Activated naive CD8-positive, alpha-beta T cell treated with anti-CD3 and anti-CD28 coated beads, Interleukin-2, amount 10 ng/mL, durations not matched to agents 7 days and 5 days (primary cell): ENCODE results near the gene ADRA2A. TPM values are rescaled to one million over a fixed set of nuclear protein-coding genes. Genes with fewer than 3 reads are reported as not detected.

Experiments
- ATAC-seq: fragments of 150-1000 bp; cut with Tn5 transposase; one replicate; pipeline ENCODE4 v1.10.0; 2021; ENCODE audit warnings: low read depth, moderate library complexity
- POLR2A ChIA-PET: fragments of 350-600 bp; sonication (Branson Sonifier 250); formaldehyde crosslinking; loops from one replicate; lab custom pipeline; 2021; ENCODE audit warnings: antibody characterized with exemption; lab: Charles Lee
- DNase-seq: peaks from one replicate; pipeline ENCODE4 v3.0.0; 2021
- H3K27ac Mint-ChIP-seq: one replicate; pipeline ENCODE4 v1.8.0; 2022; ENCODE audit warnings: mild to moderate bottlenecking, mixed read lengths
- H3K27me3 Mint-ChIP-seq: one replicate; pipeline ENCODE4 v1.8.0; 2022; ENCODE audit warnings: mild to moderate bottlenecking, moderate library complexity, mixed read lengths
- H3K36me3 Mint-ChIP-seq: one replicate; pipeline ENCODE4 v1.8.0; 2021; ENCODE audit warnings: mild to moderate bottlenecking, mixed read lengths
- H3K4me1 Mint-ChIP-seq: one replicate; pipeline ENCODE4 v1.8.0; 2021; ENCODE audit warnings: mixed read lengths
- H3K4me3 Mint-ChIP-seq: one replicate; pipeline ENCODE4 v1.8.0; 2022; ENCODE audit warnings: mild to moderate bottlenecking, moderate library complexity, mixed read lengths
- H3K9me3 Mint-ChIP-seq: one replicate; pipeline ENCODE4 v1.8.0; 2021; ENCODE audit warnings: mixed read lengths
- total RNA-seq, 2 experiments: library from RNA; stranded (reverse); gene quantifications; one replicate each; pipeline ENCODE4 v1.2.3, GENCODE V29; 2021

ADRA2A gene
- total RNA-seq, 2 experiments from 2014 or later, result not detected

DNA sequence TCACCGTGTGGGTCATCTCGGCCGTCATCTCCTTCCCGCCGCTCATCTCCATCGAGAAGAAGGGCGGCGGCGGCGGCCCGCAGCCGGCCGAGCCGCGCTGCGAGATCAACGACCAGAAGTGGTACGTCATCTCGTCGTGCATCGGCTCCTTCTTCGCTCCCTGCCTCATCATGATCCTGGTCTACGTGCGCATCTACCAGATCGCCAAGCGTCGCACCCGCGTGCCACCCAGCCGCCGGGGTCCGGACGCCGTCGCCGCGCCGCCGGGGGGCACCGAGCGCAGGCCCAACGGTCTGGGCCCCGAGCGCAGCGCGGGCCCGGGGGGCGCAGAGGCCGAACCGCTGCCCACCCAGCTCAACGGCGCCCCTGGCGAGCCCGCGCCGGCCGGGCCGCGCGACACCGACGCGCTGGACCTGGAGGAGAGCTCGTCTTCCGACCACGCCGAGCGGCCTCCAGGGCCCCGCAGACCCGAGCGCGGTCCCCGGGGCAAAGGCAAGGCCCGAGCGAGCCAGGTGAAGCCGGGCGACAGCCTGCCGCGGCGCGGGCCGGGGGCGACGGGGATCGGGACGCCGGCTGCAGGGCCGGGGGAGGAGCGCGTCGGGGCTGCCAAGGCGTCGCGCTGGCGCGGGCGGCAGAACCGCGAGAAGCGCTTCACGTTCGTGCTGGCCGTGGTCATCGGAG lies 1.8 kb downstream of the ADRA2A start:
- no peaks in the 10 kb centered on the region for H3K9me3 Mint-ChIP-seq
- no peak overlapping the region for H3K27ac Mint-ChIP-seq
- no peak for DNase-seq
- peaks cover 53% of the 10 kb centered on the region for H3K27me3 Mint-ChIP-seq
- H3K4me3 Mint-ChIP-seq, result no peak overlapping the region
- H3K4me1 Mint-ChIP-seq, result peaks cover 3% of the 10 kb centered on the region
- H3K36me3 Mint-ChIP-seq, result peaks cover 3% of the 10 kb centered on the region
- POLR2A ChIA-PET, result no interaction called here
- ATAC-seq, result no peak

DNA sequence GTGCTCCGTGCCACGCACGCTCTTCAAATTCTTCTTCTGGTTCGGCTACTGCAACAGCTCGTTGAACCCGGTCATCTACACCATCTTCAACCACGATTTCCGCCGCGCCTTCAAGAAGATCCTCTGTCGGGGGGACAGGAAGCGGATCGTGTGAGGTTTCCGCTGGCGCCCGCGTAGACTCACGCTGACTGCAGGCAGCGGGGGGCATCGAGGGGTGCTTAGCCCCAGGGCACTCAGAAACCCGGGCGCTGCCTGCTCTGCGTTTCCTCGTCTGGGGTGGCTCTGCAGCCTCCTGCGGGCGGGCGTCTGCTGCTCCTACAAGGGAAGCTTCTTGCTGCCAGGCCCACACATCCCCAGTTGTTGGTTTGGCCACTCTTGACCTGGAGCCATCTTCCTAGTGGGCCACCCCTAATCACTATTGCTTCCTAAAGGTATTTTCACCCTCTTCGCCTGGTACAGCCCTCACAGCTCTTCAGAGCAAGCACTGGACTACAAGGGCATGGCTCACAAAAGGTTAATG lies 2.5 kb downstream of the ADRA2A start:
- no peak for ATAC-seq
- H3K4me1 Mint-ChIP-seq, result peaks cover 3% of the 10 kb centered on the region
- H3K27me3 Mint-ChIP-seq, result peaks cover 51% of the 10 kb centered on the region
- H3K27ac Mint-ChIP-seq, result no peak overlapping the region
- DNase-seq, result no peak
- no peaks in the 10 kb centered on the region for H3K9me3 Mint-ChIP-seq
- peaks cover 3% of the 10 kb centered on the region for H3K36me3 Mint-ChIP-seq
- POLR2A ChIA-PET, result no interaction called here
- peak overlapping the region; percentile 50 for H3K4me3 Mint-ChIP-seq

DNA sequence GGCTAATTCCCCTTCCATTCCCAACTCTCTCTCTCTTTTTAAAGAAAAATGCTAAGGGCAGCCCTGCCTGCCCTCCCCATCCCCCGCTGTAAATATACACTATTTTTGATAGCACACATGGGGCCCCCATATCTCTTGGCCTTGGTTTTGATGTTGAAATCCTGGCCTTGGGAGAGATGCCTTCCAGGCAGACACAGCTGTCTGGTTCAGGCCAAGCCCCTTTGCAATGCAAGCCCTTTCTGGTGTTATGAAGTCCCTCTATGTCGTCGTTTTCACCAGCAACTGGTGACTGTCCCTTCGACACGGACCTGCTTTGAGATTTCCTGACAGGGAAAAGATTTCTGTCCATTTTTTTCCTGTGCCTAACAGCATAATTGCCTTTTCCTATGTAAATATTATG lies 3.0 kb downstream of the ADRA2A start:
- POLR2A ChIA-PET, result no interaction called here
- no peak for ATAC-seq
- peaks cover 48% of the 10 kb centered on the region for H3K27me3 Mint-ChIP-seq
- no peak for DNase-seq
- H3K27ac Mint-ChIP-seq, result no peak overlapping the region
- peaks cover 3% of the 10 kb centered on the region for H3K36me3 Mint-ChIP-seq
- no peaks in the 10 kb centered on the region for H3K9me3 Mint-ChIP-seq
- H3K4me1 Mint-ChIP-seq, result peaks cover 3% of the 10 kb centered on the region
- no peak overlapping the region for H3K4me3 Mint-ChIP-seq

DNA sequence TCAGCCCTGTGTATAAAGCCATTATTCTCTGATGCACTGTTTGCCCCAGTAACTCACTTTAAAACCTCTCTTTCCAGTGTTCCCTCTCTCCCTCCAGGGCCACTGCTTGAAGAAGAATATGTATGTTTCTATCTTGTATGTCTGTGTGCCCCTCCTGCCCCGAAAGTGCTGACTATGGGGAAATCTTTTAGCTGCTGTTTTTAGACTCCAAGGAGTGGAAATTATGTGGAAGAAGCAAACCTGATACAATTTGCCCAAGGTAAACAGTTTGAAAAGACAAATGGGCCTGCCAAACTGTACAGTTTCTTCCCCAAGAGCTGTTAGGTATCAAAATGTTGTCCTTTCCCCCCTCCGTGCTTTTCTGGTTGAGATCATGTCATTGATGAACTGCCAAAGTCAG lies 3.4 kb downstream of the ADRA2A start:
- Mint-ChIP-seq H3K36me3 (peaks cover 3% of the 10 kb centered on the region), H3K4me3 (no peak overlapping the region), H3K9me3 (no peaks in the 10 kb centered on the region), H3K4me1 (peaks cover 3% of the 10 kb centered on the region), H3K27ac (no peak overlapping the region), H3K27me3 (peaks cover 43% of the 10 kb centered on the region)
- DNase-seq (no peak), ATAC-seq (no peak)
- POLR2A ChIA-PET, result no interaction called here

DNA sequence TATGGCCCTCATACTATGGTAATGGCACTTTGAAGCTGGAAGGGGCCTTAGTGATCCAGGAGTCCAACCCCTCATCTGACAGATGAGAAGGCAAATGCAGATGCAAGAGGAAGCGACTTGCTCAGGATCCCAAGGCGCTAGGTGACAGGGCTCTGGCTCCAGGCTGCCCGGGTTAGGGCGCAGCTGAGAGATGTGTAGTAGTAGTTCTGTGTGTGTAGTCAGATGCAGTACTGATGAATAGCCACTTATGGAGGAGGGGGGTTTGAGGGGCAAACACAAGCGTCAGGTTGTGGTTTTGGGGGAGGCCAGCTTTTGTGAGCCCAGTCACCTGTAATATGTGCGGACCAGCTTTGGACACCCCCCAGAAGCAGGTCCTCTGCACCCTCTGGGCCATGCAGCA lies 4.8 kb downstream of the ADRA2A start:
- POLR2A ChIA-PET, result no interaction called here
- no peaks in the 10 kb centered on the region for H3K9me3 Mint-ChIP-seq
- H3K4me1 Mint-ChIP-seq, result peaks cover 5% of the 10 kb centered on the region
- no peak overlapping the region for H3K27ac Mint-ChIP-seq
- DNase-seq (no peak), ATAC-seq (no peak)
- H3K4me3 Mint-ChIP-seq, result no peak overlapping the region
- H3K27me3 Mint-ChIP-seq, result peaks cover 36% of the 10 kb centered on the region
- peaks cover 3% of the 10 kb centered on the region for H3K36me3 Mint-ChIP-seq

DNA sequence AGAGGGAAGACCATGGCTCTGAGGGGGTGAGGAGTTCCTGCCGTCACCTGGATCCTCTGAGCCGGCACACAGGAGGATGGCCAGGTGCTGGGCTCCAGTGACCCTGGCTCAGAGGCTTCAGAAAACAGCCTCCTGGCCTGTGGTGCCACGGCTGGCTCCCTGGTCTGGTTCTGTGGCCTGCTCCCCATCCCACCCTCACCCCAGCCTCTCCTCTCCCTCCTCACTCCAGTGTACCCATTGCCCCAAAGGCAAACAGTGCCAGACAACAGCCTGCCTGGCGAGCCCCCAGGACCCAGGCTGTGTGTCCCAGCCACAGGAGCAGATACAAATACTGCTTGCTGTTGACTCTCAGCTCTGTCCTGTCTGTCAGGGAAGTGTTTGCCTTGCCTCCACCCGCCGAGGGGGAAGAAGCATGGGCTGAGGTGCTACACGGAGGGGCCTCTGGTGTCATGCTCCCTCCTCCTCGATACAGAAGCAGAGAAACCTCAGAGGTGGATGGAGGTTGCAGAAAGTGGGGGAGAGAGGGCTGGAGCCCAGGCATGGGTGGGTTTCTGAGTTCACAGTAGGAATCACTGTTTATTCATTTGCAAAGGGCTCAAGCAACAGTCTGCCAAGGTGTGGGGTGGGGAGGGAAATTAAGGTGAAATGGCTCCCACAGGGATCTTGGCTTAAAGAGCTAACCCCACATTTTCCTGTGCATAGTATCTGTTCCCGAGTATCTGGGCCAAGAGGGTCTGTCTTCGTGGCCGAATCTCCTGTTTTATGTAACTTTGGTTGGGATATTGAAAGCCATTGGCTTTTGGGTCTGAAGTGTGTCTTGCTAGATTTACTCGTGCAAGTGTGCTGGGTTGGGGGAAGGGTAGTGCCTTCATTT lies 5.5 kb downstream of the ADRA2A start:
- no peak for DNase-seq
- no peak overlapping the region for H3K27ac Mint-ChIP-seq
- ATAC-seq, result no peak
- peaks cover 3% of the 10 kb centered on the region for H3K36me3 Mint-ChIP-seq
- H3K27me3 Mint-ChIP-seq, result peaks cover 33% of the 10 kb centered on the region
- no peak overlapping the region for H3K4me3 Mint-ChIP-seq
- H3K4me1 Mint-ChIP-seq, result peaks cover 4% of the 10 kb centered on the region
- no peaks in the 10 kb centered on the region for H3K9me3 Mint-ChIP-seq
- POLR2A ChIA-PET, result no interaction called here

DNA sequence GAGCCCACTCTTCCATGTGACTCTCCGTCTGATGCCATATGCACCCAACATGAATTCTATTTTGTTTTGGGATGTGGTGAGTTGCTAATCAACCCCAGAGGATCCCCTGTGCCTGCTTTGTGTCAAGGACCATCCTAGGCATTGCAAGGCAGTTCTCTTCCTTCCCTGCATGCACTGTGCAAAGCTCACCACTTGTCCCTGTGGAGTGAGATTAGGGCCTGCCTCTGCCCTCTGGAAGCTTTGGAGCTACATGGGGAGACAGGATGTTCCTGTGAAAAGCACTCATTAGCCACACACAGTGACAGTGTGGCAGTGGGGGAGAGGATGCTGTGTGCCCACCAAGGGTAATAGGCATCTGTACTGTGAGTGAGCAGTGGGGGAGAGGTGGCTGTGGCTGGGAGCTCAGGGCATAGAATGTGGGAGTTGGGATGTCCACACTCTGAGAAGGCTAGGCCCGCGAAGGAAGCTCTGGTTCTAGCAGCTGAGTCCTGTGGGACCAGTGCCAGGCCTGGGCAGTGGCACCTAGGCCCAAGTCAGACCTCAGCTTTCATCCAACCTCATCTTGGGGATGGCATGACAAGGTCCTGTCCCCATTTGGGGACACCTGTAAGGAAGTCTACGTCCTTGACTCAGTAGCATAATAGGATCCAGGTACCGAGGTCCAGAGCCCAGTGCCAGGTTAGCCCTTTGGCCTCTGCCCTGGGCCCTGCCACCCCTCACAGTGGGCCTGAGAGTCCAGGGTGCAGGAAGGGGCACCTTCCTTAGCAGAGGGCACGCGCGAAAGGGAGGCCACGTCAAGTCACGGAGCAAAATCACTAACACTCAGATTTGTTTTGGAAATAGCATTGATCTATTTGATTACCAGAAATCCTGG lies 6.6 kb downstream of the ADRA2A start:
- Mint-ChIP-seq H3K9me3 (no peaks in the 10 kb centered on the region), H3K4me1 (peaks cover 2% of the 10 kb centered on the region), H3K27ac (no peak overlapping the region), H3K4me3 (no peak overlapping the region), H3K27me3 (peaks cover 25% of the 10 kb centered on the region), H3K36me3 (peaks cover 3% of the 10 kb centered on the region)
- DNase-seq (no peak), ATAC-seq (no peak)
- POLR2A ChIA-PET, result no interaction called here

DNA sequence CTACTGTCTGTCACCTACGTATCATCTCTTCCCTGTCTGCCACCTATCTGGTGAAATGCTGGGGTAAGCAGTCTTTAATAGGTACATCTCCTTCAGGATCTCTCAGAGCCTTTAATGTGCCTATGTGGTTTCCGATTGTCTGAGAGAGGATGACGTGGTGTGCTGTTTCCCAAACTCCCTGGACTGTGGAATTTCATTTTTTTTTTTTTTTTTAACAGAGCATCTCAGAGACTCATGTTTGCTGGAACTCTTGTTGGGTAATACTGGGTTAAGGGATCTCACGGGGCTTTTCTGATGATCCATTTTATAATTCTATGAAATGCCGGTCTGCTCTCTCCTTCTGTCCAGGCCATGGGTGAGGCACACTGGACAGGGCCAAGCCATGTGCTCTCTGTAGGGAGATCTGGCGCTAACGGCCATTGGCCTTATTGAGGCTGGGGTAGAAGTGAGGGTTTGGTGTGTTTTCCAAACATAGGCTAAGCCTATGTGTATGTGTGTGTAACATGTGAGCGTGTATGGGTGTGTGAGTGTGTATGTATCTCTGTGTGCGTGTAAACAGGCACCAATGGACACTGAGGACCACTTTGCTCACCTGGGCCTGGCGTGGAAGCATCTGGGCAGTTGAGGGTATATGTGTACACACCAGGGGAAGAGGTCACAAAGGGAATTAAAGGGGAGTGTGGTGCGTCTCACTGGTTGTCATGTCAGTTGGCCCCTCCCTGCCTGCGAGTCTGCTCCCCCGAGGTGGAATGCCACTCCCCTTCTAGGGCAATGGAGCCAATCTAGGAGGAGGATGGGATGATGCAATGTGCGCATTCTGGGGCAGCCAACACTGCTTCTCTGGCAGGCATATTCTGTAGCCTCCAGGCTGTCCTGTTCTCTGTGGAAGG lies 7.8 kb downstream of the ADRA2A start:
- Mint-ChIP-seq H3K4me3 (no peak overlapping the region), H3K27me3 (peaks cover 21% of the 10 kb centered on the region), H3K9me3 (no peaks in the 10 kb centered on the region), H3K36me3 (no peaks in the 10 kb centered on the region), H3K27ac (no peak overlapping the region), H3K4me1 (peaks cover 2% of the 10 kb centered on the region)
- ATAC-seq (no peak), DNase-seq (no peak)
- POLR2A ChIA-PET, result no interaction called here

DNA sequence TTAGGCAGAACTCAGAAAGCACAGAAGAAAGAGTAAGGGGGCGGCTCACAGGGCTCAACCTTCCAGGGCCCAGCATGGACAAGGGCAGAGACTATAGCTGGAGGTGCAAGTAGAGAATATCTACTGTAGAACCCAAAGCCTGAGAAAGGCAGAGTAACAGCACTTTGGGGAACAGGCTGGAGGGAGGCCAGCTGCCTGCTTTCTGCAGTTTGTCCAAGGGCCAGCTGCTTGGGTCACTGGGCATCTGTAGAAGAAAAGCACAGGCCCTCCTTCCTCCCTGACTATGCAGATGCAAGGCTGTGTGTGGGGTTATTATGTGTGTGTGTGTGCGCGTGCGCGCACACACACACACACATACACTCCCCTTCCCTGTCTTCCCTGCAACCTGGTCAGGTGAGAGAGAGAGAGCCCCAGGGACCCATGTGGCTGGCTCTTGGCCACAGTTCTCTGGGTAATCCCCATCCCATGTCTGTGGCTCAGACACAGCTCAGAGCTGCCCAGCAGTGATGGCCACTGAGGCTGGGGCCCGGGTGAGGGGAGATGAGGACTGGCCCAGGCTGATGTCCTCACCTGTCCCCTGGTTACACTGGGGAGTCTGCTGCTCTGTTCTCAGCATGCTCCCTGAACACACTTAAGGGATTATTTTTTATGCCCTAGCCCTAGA lies 9.0 kb downstream of the ADRA2A start:
- peaks cover 2% of the 10 kb centered on the region for H3K4me1 Mint-ChIP-seq
- H3K27me3 Mint-ChIP-seq, result peaks cover 21% of the 10 kb centered on the region
- no peaks in the 10 kb centered on the region for H3K9me3 Mint-ChIP-seq
- no peak overlapping the region for H3K27ac Mint-ChIP-seq
- ATAC-seq (no peak), DNase-seq (no peak)
- POLR2A ChIA-PET, result no interaction called here
- H3K36me3 Mint-ChIP-seq, result no peaks in the 10 kb centered on the region
- no peak overlapping the region for H3K4me3 Mint-ChIP-seq

DNA sequence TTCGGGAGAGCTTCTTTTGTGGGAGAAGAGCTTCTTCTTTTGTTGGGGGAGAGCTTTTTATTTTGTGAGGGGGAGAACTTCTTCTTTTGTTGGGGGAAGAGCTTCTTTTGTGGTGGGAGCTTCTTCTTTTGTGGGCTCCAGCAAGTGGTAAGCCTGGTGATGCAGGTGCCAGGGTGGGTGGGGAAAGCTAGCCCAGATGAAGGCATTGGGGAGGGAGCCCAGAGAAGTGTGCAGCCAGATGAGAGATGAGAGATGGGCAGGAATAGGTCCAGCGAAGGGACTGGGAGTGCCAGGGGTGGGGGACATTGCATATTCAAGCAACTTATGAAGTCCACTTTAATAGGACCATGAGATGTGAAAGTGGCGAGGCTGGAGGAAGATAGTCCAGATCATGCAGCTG lies 9.7 kb downstream of the ADRA2A start:
- Mint-ChIP-seq H3K27ac (no peak overlapping the region), H3K4me3 (no peak overlapping the region), H3K36me3 (no peaks in the 10 kb centered on the region), H3K9me3 (no peaks in the 10 kb centered on the region), H3K27me3 (peaks cover 26% of the 10 kb centered on the region), H3K4me1 (peaks cover 2% of the 10 kb centered on the region)
- POLR2A ChIA-PET, result no interaction called here
- ATAC-seq (no peak), DNase-seq (no peak)

DNA sequence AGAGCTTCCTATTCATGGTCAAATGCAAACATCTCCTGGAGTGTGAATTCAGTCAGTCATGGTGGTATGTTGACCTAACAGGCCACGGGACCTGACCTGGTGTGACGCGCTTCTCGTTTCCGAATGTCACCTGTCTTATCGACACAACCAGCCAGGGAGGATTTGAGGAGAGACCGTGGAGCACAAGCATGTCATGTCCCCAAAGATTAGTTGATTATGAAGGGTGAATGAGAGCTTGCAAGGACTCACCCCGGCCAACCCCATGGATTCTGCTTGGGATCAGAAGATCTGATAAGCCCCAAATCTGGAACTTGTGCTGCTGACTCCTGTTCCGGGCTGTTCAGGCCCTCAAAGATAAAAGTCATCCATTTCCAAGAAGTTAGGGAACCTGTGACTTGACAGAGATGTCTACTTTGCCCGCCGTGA lies 10.5 kb downstream of the ADRA2A start:
- Mint-ChIP-seq H3K9me3 (no peaks in the 10 kb centered on the region), H3K27ac (no peak overlapping the region), H3K27me3 (peaks cover 26% of the 10 kb centered on the region), H3K36me3 (no peaks in the 10 kb centered on the region), H3K4me3 (no peak overlapping the region), H3K4me1 (peaks cover 2% of the 10 kb centered on the region)
- DNase-seq (no peak), ATAC-seq (no peak)
- POLR2A ChIA-PET, result no interaction called here

DNA sequence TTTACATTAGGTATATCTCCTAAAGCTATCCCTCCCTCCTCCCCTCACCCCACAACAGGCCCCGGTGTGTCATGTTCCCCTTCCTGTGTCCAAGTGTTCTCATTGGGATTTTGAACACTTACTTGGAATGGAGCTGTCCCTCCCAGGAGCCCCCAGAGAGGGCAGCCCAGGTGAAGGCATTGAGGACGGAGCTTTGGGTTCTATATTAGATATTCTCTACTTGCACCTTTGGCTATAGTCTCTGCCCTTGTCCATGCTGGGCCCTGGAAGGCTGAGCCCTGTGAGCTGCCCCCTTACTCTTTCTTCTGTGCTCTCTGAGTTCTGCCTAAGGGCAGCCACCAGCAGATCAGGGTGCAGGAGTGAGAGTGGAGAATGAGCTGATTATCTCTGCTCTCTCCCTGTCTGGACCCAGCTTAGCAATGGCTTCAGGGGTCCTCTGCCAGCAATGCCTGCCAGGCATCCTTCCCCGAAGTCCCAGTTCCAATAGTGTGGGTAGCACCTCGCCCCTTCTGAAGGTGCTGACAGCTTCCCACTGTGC lies 11.2 kb downstream of the ADRA2A start:
- H3K36me3 Mint-ChIP-seq, result no peaks in the 10 kb centered on the region
- DNase-seq, result no peak

More for the DNA sequence above, 11.2 kb downstream of the ADRA2A start:
- POLR2A ChIA-PET, result no interaction called here
- Mint-ChIP-seq H3K27me3 (peaks cover 26% of the 10 kb centered on the region), H3K4me3 (no peak overlapping the region), H3K9me3 (no peaks in the 10 kb centered on the region), H3K27ac (no peak overlapping the region), H3K4me1 (peaks cover 2% of the 10 kb centered on the region)
- ATAC-seq, result no peak
